ENCODE data around the gene APOBR. TPM values are rescaled to one million over a fixed set of nuclear protein-coding genes. Genes with fewer than 3 reads are reported as not detected.

APOBR gene
- total and polyA plus RNA-seq, 10 of the 15 experiments (the other 5 are each of a cell fraction or from before 2014, with no cell fraction given): 0.04 to 2.5 (median 0.54) TPM; not detected in 1

DNA sequence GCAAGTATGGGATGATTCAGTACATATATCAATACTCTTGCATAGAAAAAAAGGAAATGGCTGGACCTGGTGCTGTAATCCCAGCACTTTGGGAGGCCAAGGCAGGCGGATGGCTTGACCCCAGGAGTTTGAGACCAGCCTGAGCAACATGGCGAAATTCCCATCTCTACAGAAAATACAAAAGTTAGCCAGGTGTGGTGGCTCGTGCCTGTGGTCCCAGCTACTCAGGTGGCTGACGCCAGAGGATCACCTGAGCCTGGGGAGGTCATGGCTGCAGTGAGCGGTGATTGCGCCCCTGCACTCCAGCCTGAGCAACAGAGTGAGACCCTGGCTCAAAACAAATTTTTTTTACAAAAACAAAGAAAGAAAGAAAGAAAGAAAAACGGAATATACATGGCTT is 52.2 kb downstream of the APOBR start:
- ATAC-seq (no peak), FAIRE-seq (no peak), DNase-seq (ENCODE audit: low read depth, low spot score) (no peak)
- Histone ChIP-seq H3K36me3 (ENCODE audit: control insufficient read depth in 2 of 2, insufficient read depth in 2 of 2, low read length in 1 of 2) (no peaks in the 10 kb centered on the region), H3K27ac (ENCODE audit: control insufficient read depth, insufficient read depth) (no peak overlapping the region), H3K9ac (ENCODE audit: control insufficient read depth, insufficient read depth, low read length) (no peak overlapping the region), H3K9me3 (replicated peaks; ENCODE audit: control insufficient read depth, insufficient read depth, low read length) (no peaks in the 10 kb centered on the region), H4K20me1 (ENCODE audit: control insufficient read depth, insufficient read depth) (no peaks in the 10 kb centered on the region), H3K27me3 (replicated peaks in 1 of 2; ENCODE audit: control insufficient read depth in 2 of 2, insufficient read depth in 2 of 2, low read length in 1 of 2) (no peaks in the 10 kb centered on the region), H3K4me2 (ENCODE audit: control insufficient read depth, insufficient read depth) (no peak overlapping the region), H3K4me3 (no peak overlapping the region), H3K4me1 (ENCODE audit: control insufficient read depth, insufficient read depth, low read length) (peaks cover 7% of the 10 kb centered on the region), H2AFZ (ENCODE audit: control insufficient read depth, low read depth, low read length) (no peak overlapping the region), H3K79me2 (ENCODE audit: control insufficient read depth, insufficient read depth, low read length) (no peaks in the 10 kb centered on the region)
- TF ChIP-seq, protein P1, sequence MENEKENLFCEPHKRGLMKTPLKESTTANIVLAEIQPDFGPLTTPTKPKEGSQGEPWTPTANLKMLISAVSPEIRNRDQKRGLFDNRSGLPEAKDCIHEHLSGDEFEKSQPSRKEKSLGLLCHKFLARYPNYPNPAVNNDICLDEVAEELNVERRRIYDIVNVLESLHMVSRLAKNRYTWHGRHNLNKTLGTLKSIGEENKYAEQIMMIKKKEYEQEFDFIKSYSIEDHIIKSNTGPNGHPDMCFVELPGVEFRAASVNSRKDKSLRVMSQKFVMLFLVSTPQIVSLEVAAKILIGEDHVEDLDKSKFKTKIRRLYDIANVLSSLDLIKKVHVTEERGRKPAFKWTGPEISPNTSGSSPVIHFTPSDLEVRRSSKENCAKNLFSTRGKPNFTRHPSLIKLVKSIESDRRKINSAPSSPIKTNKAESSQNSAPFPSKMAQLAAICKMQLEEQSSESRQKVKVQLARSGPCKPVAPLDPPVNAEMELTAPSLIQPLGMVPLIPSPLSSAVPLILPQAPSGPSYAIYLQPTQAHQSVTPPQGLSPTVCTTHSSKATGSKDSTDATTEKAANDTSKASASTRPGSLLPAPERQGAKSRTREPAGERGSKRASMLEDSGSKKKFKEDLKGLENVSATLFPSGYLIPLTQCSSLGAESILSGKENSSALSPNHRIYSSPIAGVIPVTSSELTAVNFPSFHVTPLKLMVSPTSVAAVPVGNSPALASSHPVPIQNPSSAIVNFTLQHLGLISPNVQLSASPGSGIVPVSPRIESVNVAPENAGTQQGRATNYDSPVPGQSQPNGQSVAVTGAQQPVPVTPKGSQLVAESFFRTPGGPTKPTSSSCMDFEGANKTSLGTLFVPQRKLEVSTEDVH (IDR thresholded peaks at IDR 0.05; ENCODE audit: low read depth, partially characterized antibody): no peak
- TF ChIP-seq CREB1 (IDR thresholded peaks at IDR 0.05; ENCODE audit: low read depth) (no peak), LARP7 (IDR thresholded peaks at IDR 0.05) (no peak), CBX5 (IDR thresholded peaks at IDR 0.05; ENCODE audit: low read depth) (no peak), JUND (IDR thresholded peaks at IDR 0.05; ENCODE audit: low read depth, low read length) (no peak), SMARCA5 (IDR thresholded peaks at IDR 0.05) (no peak), RCOR1 (conservative IDR thresholded peaks at IDR 0.05; ENCODE audit: low read depth, low read length) (no peak), ZBED1 (IDR thresholded peaks at IDR 0.05; ENCODE audit: borderline replicate concordance) (no peak), JUNB (IDR thresholded peaks at IDR 0.05) (no peak)
- TF ChIP-seq, protein P2, sequence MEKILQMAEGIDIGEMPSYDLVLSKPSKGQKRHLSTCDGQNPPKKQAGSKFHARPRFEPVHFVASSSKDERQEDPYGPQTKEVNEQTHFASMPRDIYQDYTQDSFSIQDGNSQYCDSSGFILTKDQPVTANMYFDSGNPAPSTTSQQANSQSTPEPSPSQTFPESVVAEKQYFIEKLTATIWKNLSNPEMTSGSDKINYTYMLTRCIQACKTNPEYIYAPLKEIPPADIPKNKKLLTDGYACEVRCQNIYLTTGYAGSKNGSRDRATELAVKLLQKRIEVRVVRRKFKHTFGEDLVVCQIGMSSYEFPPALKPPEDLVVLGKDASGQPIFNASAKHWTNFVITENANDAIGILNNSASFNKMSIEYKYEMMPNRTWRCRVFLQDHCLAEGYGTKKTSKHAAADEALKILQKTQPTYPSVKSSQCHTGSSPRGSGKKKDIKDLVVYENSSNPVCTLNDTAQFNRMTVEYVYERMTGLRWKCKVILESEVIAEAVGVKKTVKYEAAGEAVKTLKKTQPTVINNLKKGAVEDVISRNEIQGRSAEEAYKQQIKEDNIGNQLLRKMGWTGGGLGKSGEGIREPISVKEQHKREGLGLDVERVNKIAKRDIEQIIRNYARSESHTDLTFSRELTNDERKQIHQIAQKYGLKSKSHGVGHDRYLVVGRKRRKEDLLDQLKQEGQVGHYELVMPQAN (conservative IDR thresholded peaks at IDR 0.05): no peak
- ChIA-PET RAD21 (ENCODE audit: unreplicated experiment) (no interaction called here), SMC1A (ENCODE audit: uncharacterized antibody, unreplicated experiment) (no interaction called here), CTCF (no interaction called here), POLR2A (no interaction called here)
- WGBS (ENCODE audit: insufficient coverage, insufficient replicate concordance, low lambda C conversion rate, missing lambda C conversion rate): 33% methylated on average over 7 of the region's 7 CpGs
- in situ Hi-C loops (cut with MboI) (no loop called here), intact Hi-C loops (cut with micrococcal nuclease; ENCODE audit: unreplicated experiment) (no loop called here)
- BruUV-seq (replicated peaks): no TSS peak

Data from GM12878 (cell line).